Transverse colon (tissue), 4 donors: ENCODE measurements around the gene SPAG7. TPM values are rescaled to one million over a fixed set of nuclear protein-coding genes. Genes with fewer than 3 reads are reported as not detected.

Experiments used
- DNase-seq: peaks from one replicate; pipeline ENCODE4 v3.0.0-alpha.2; 2019
- H3K27ac ChIP-seq, 4 donors: fragments of 200-600 bp; sonication (generic); 2 replicates each; pipeline ENCODE4 v1.5.1; 2016 to 2018; ENCODE audit warnings: inconsistent platforms in 4 of 4
- H3K27me3 ChIP-seq: fragments of 200-600 bp; sonication (generic); 2 replicates; pipeline ENCODE4 v1.5.1; 2017; ENCODE audit warnings: inconsistent platforms
- H3K36me3 ChIP-seq, 4 donors: fragments of 200-600 bp; sonication (generic); 2 replicates each; pipeline ENCODE4 v1.5.1; 2017 to 2019; ENCODE audit warnings: inconsistent platforms in 4 of 4
- H3K4me1 ChIP-seq, 4 donors: fragments of 200-600 bp; sonication (generic); 2 replicates each; pipeline ENCODE4 v1.5.1; 2017 to 2020; ENCODE audit warnings: inconsistent platforms in 4 of 4
- H3K4me3 ChIP-seq, 4 donors: fragments of 200-600 bp; sonication (generic); 1 replicate in 1 of 4; 2 replicates in 3 of 4; pipeline versions ENCODE4 v1.5.1 to v1.6.1; 2017 to 2019; ENCODE audit warnings: inconsistent platforms in 4 of 4
- H3K9me3 ChIP-seq, 2 donors: fragments of 200-600 bp; sonication (generic); 2 replicates each; pipeline ENCODE4 v1.5.1; 2017 to 2019; ENCODE audit warnings: inconsistent platforms in 2 of 2
- CTCF ChIP-seq, 5 experiments: fragments of 200-600 bp in 3 of 5; fragments of 450-650 bp in 2 of 5; sonication (generic) in 3 of 5; IDR thresholded peaks; 1 replicate in 2 of 5; 2 replicates in 3 of 5; pipeline ENCODE4 v1.5.1; 2016 to 2017; ENCODE audit warnings: antibody characterized with exemption in 5 of 5, inconsistent platforms in 3 of 5, mild to moderate bottlenecking in 2 of 5, moderate library complexity in 1 of 5
- EP300 ChIP-seq: sonication (generic); formaldehyde crosslinking; IDR thresholded peaks from one replicate; pipeline ENCODE4 v1.6.1; 2017; ENCODE audit warnings: antibody characterized with exemption, low read depth
- POLR2A ChIP-seq: fragments of 450-650 bp; IDR thresholded peaks from one replicate; pipeline ENCODE4 v1.6.1; 2016; ENCODE audit warnings: antibody characterized with exemption, mild to moderate bottlenecking, moderate library complexity
- POLR2AphosphoS5 ChIP-seq, 3 donors: sonication (generic); formaldehyde crosslinking; IDR thresholded peaks; one replicate each; pipeline ENCODE4 v1.6.1; 2016; ENCODE audit warnings: antibody characterized with exemption in 3 of 3
- WGBS, 2 donors: methylation state at CpG; one replicate each; pipeline ENCODE4 v1.1.5; 2018; ENCODE audit warnings: low coverage in 1 of 2; 5-methylcytosine and 5-hydroxymethylcytosine counted together
- in situ Hi-C, 4 donors: fragments of 200-750 bp; cut with MboI; loops; one replicate each; pipeline versions ENCODE4 v1.15.0 to v1.15.1; 2017; ENCODE audit warnings: low sequenced_read_pairs in 3 of 4, low pct_ligation_motif_present in 1 of 4, low pct_unique_long_range_greater_than_20kb in 1 of 4
- intact Hi-C: fragments of 100-400 bp; cut with DNase I; formaldehyde crosslinking; loops from one replicate; pipeline ENCODE4 v1.15.1; 2023; ENCODE audit warnings: low total_unique reads
- total RNA-seq, 4 donors: library from RNA; depleted of rRNA; stranded (reverse); fragments of >200 nt; gene quantifications; one replicate each; pipeline ENCODE4 v1.1.0, GENCODE V29; 2016

Gene SPAG7
- total RNA-seq, 4 donors from 2014 or later = 8.2 to 64.7 (median 47.4) TPM

GRCh38 chr17:4987767-4988567 is 20.4 kb upstream of the SPAG7 start:
- H3K9me3 ChIP-seq = no peaks in the 10 kb centered on the region
- 8 to 20% methylated on average over 1 to 29 of the region's 30 CpGs for WGBS, 2 donors
- intact Hi-C loops (loop anchor here (10.0 kb wide), 1 partner anchor 53 kb away; the partner anchor contains the start of gene GP1BA), in situ Hi-C loops (loop anchor here in 1 of 4 donors (5.0 kb wide), 1 partner anchor 76 kb away; no protein-coding TSS in a partner anchor)
- H3K27me3 ChIP-seq = no peaks in the 10 kb centered on the region
- peaks cover 13 to 28% (median 27%) of the 10 kb centered on the region in 4 donors for H3K4me1 ChIP-seq
- H3K27ac ChIP-seq = peak overlapping the region; percentile 93 to 97 (median 94)
- peak overlapping the region; percentile 66 to 91 (median 84) for H3K4me3 ChIP-seq
- no peak for TF ChIP-seq EP300
- H3K36me3 ChIP-seq = no peaks in the 10 kb centered on the region
- no peak for DNase-seq

GRCh38 chr17:4986951-4987766 is 19.5 kb upstream of the SPAG7 start, which contains the start of gene CAMTA2:
Gene CAMTA2, minus strand, starts transcription at chr17:4987675. Its CDS starts 1,453 bp downstream, at chr17:4986222.
- TF ChIP-seq POLR2AphosphoS5 (IDR thresholded peaks at IDR 0.05) = peak; percentile 78 to 83 (median 79)
- peak; percentile 79 for TF ChIP-seq POLR2A
- TF ChIP-seq EP300 = no peak
- peak; percentile 60 to 91 (median 75) for TF ChIP-seq CTCF (IDR thresholded peaks at IDR 0.05)
- DNase-seq = peak; percentile 93
- peaks cover 13 to 28% (median 27%) of the 10 kb centered on the region in 4 donors for H3K4me1 ChIP-seq
- in situ Hi-C loops (loop anchor here in 1 of 4 donors (5.0 kb wide), 1 partner anchor 75 kb away; no protein-coding TSS in a partner anchor), intact Hi-C loops (loop anchor here (10.0 kb wide), 1 partner anchor 52 kb away; the partner anchor contains the start of gene GP1BA)
- 1% methylated on average over 20 of the region's 78 CpGs; no CpG with 5 or more reads in 1 of the 2 donors for WGBS, 2 donors
- no peaks in the 10 kb centered on the region for H3K9me3 ChIP-seq
- H3K27ac ChIP-seq = peak within 1 kb of the TSS; percentile 93 to 97 (median 94)
- H3K27me3 ChIP-seq = no peaks in the 10 kb centered on the region
- no peaks in the 10 kb centered on the region for H3K36me3 ChIP-seq
- H3K4me3 ChIP-seq = peak within 1 kb of the TSS; percentile 66 to 91 (median 84)

DNA sequence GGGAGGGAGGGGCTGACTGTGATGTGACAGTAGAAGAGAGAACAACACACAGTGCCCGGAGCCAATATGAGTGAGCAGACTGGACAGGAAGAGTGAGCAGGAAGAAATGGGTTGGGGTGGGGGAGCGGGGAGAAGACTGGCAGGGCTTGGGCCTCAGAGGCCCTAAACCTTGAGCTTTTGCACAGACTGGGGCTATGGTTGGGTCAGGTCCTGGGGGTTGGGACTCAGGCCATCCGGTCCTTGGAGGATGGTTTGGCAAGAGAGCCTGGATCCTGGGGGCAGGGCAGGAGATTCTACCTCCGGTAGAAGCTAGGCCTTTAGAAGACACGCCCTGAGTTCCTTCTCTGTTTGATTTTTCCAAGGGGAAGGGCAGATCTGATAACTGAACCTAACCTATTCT is 18.8 kb upstream of the SPAG7 start:
- Histone ChIP-seq H3K27ac (peak overlapping the region; percentile 93 to 97 (median 94)), H3K4me1 (peaks cover 13 to 28% (median 27%) of the 10 kb centered on the region in 4 donors), H3K9me3 (no peaks in the 10 kb centered on the region), H3K36me3 (no peaks in the 10 kb centered on the region), H3K27me3 (no peaks in the 10 kb centered on the region), H3K4me3 (peak overlapping the region; percentile 66 to 91 (median 84))
- in situ Hi-C loops (loop anchor here in 1 of 4 donors (5.0 kb wide), 1 partner anchor 74 kb away; no protein-coding TSS in a partner anchor), intact Hi-C loops (loop anchor here (10.0 kb wide), 1 partner anchor 52 kb away; the partner anchor contains the start of gene GP1BA)
- DNase-seq = peak; percentile 37
- TF ChIP-seq POLR2A = no peak
- no peak for TF ChIP-seq CTCF (IDR thresholded peaks at IDR 0.05)
- TF ChIP-seq POLR2AphosphoS5 (IDR thresholded peaks at IDR 0.05) = no peak
- no peak for TF ChIP-seq EP300
- WGBS, 2 donors = 20% methylated on average over 5 of the region's 5 CpGs; no CpG with 5 or more reads in 1 of the 2 donors

- no peak overlapping the region for H3K4me3 ChIP-seq
- no peaks in the 10 kb centered on the region for H3K27me3 ChIP-seq
- H3K36me3 ChIP-seq = peaks cover 0 to 18% (median 1%) of the 10 kb centered on the region in 4 donors
- WGBS, 2 donors = 56 to 70% methylated on average over 4 to 5 of the region's 5 CpGs
- intact Hi-C loops = loop anchor here (10.0 kb wide), 1 partner anchor 48 kb away; the partner anchor contains the start of gene GP1BA
- in situ Hi-C loops = no loop called here
- H3K9me3 ChIP-seq = no peaks in the 10 kb centered on the region
- TF ChIP-seq EP300 = no peak
- no peak for TF ChIP-seq POLR2AphosphoS5 (IDR thresholded peaks at IDR 0.05)
- TF ChIP-seq CTCF (IDR thresholded peaks at IDR 0.05) = no peak
- no peak for TF ChIP-seq POLR2A
- H3K27ac ChIP-seq = no peak overlapping the region
- no peak for DNase-seq
- peaks cover 6 to 22% (median 14%) of the 10 kb centered on the region in 4 donors for H3K4me1 ChIP-seq
Observed at GRCh38 chr17:4982305-4982704, 14.7 kb upstream of the SPAG7 start.
